CD4-positive, alpha-beta memory T cell (primary cell): ENCODE measurements around the gene KRTAP10-4. TPM values are rescaled to one million over a fixed set of nuclear protein-coding genes. Genes with fewer than 3 reads are reported as not detected.
A peak's percentile ranks its signal among the peaks of the same experiment; 100 is the strongest.
"Not testable (repeated sequence)": the region's sequence is repeated elsewhere in the genome, so short reads cannot be mapped to it uniquely, and the experiment has no call there.

Experiments
- CTCF ChIA-PET: fragments of 350-600 bp; sonication (Branson Sonifier 250); formaldehyde crosslinking; loops from one replicate; lab custom pipeline; 2021; ENCODE audit warnings: inconsistent platforms; ENCODE audit not compliant: partially characterized antibody; lab: Charles Lee
- POLR2A ChIA-PET: fragments of 350-600 bp; sonication (Branson Sonifier 250); formaldehyde crosslinking; loops from one replicate; lab custom pipeline; 2021; ENCODE audit not compliant: partially characterized antibody; lab: Charles Lee
- DNase-seq, 5 donors: peaks; one replicate each; pipeline versions ENCODE4 v3.0.0 to v3.0.0-alpha.2; 2020 to 2022; ENCODE audit warnings: mixed read lengths in 1 of 5
- H3K27ac ChIP-seq: one replicate; pipeline ENCODE4 v1.7.0; 2013; ENCODE audit warnings: low read depth, low read length
- H3K27me3 ChIP-seq: 2 replicates; pipeline ENCODE4 v1.7.0; 2013; ENCODE audit warnings: mild to moderate bottlenecking, low read length, moderate library complexity; ENCODE audit not compliant: insufficient read depth
- H3K36me3 ChIP-seq: 2 replicates; pipeline ENCODE4 v1.7.0; 2013; ENCODE audit warnings: mild to moderate bottlenecking, low read length, moderate library complexity; ENCODE audit not compliant: insufficient read depth
- H3K4me1 ChIP-seq: 2 replicates; pipeline ENCODE4 v1.7.0; 2013; ENCODE audit warnings: mild to moderate bottlenecking, low read length, moderate library complexity; ENCODE audit not compliant: insufficient read depth
- H3K4me3 ChIP-seq, 2 donors: one replicate each; pipeline ENCODE4 v1.7.0; 2013; ENCODE audit warnings: low read length in 2 of 2, mild to moderate bottlenecking in 1 of 2
- H3K9me3 ChIP-seq, 2 donors: one replicate each; pipeline ENCODE4 v1.7.0; 2013; ENCODE audit warnings: low read length in 2 of 2, control low read depth in 1 of 2; ENCODE audit not compliant: control insufficient read depth in 1 of 2
- H3K27ac Mint-ChIP-seq, 7 donors: one replicate each; pipeline ENCODE4 v1.8.0; 2020 to 2021; ENCODE audit warnings: mixed read lengths in 7 of 7, mild to moderate bottlenecking in 6 of 7, inconsistent platforms in 3 of 7, moderate library complexity in 3 of 7
- H3K27me3 Mint-ChIP-seq, 2 donors: one replicate each; pipeline ENCODE4 v1.8.0; 2020 to 2021; ENCODE audit warnings: mixed read lengths in 2 of 2
- H3K36me3 Mint-ChIP-seq, 2 donors: one replicate each; pipeline ENCODE4 v1.8.0; 2020 to 2021; ENCODE audit warnings: mixed read lengths in 2 of 2, inconsistent platforms in 1 of 2, mild to moderate bottlenecking in 1 of 2
- H3K4me1 Mint-ChIP-seq, 4 donors: one replicate each; pipeline ENCODE4 v1.8.0; 2020 to 2021; ENCODE audit warnings: mixed read lengths in 4 of 4, mild to moderate bottlenecking in 1 of 4
- H3K4me3 Mint-ChIP-seq, 8 donors: one replicate each; pipeline ENCODE4 v1.8.0; 2020 to 2021; ENCODE audit warnings: mixed read lengths in 8 of 8, mild to moderate bottlenecking in 7 of 8, moderate library complexity in 6 of 8, inconsistent platforms in 3 of 8
- H3K9me3 Mint-ChIP-seq, 8 donors: one replicate each; pipeline ENCODE4 v1.8.0; 2020 to 2021; ENCODE audit warnings: mixed read lengths in 8 of 8, mild to moderate bottlenecking in 5 of 8, inconsistent platforms in 3 of 8, moderate library complexity in 1 of 8
- intact Hi-C: fragments of 100-400 bp; cut with micrococcal nuclease; formaldehyde crosslinking; loops from one replicate; pipeline ENCODE4 v1.15.1; 2023
- polyA plus RNA-seq, 2 donors: library from polyadenylated mRNA; unstranded; fragments of 300-500 nt; fragmentation: Illumina TruSeq; gene quantifications; one replicate each; pipeline ENCODE4 v1.2.3, GENCODE V29; 2021
- total RNA-seq, 2 experiments: library from RNA; stranded (reverse); gene quantifications; one replicate each; pipeline ENCODE4 v1.2.3, GENCODE V29; 2021

Gene KRTAP10-4, protein sequence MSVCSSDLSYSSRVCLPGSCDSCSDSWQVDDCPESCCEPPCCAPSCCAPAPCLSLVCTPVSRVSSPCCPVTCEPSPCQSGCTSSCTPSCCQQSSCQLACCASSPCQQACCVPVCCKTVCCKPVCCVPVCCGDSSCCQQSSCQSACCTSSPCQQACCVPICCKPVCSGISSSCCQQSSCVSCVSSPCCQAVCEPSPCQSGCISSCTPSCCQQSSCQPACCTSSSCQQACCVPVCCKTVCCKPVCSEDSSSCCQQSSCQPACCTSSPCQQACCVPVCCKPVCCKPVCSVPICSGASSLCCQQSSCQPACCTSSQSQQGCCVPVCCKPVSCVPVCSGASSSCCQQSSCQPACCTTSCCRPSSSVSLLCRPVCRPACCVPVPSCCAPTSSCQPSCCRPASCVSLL
- total RNA-seq, result not detected
- not detected for polyA plus RNA-seq

- H3K36me3 Mint-ChIP-seq, H3K36me3 ChIP-seq, intact Hi-C loops, H3K4me1 Mint-ChIP-seq, DNase-seq, H3K27me3 ChIP-seq, H3K27me3 Mint-ChIP-seq, H3K4me1 ChIP-seq, H3K27ac ChIP-seq, H3K4me3 ChIP-seq, POLR2A ChIA-PET, H3K9me3 ChIP-seq: not testable (repeated sequence)
- Mint-ChIP-seq H3K27ac (peak within 1 kb of the TSS in 3 of 7 donors; percentile 18 to 57 (median 21)), H3K9me3 (peaks cover 0 to 24% (median 18%) of the 10 kb centered on the region in 8 donors), H3K4me3 (peak within 1 kb of the TSS in 1 of 8 donors; percentile 27)
- CTCF ChIA-PET, result interaction anchor here (3.2 kb wide), 1 partner anchor 169 kb away, joined by 7 read pairs; no protein-coding TSS in a partner anchor
Measured at GRCh38 chr21:44573630-44574456, at the start of gene KRTAP10-4. KRTAP10-4 (plus strand) TSS chr21:44573729; CDS start chr21:44573759, 30 bp downstream.

DNA sequence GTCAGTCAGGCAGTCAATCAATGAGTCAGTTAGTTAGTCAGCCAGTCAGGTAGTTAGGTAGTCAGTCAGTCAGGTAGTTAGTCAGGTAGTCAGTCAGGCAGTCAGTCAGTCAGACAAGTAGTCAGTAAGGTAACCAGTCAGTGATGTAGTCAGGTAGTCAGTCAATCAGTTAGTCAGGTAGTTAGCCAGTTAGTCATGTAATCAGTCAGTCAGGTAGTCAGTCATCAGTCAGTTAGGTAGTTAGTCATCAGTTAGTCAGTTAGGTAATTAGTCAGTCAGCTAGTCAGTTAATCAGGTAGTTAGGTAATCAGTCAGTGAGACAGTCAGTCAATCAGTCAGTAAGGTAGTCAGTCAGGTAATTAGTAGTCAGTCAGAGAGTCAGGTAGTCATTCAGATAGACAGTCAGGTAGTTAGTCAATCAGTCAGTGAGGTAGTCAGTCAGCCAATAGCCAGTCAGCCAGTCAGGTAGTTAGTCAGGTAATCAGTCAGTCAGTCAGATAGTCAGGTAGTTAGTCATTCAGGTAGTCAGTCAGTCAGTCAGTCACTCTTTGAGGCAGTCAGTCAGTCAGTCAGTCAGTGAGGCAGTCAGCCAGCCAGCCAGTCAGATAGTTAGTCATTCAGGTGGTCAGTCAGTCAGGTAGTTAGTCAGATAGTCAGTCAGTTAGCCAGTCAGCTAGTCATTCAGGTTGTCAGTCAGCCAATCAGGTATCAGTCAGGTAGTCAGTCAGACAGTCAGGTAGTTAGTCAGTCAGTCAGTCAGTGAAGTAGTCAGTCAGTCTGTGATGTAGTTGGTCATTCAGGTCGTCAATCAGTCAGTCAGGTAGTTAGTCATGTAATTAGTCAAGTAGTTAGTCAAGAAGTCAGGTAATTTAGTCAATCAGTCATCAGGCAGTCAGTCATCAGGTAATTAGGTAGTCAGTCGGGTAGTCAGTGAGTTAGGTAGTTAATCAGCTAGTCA, 48.8 kb upstream of the KRTAP10-4 start:
- POLR2A ChIA-PET, result interaction anchor here (0.7 to 1.3 kb wide), 2 partner anchors 23 to 133 kb away, joined by 3 read pairs; partner anchors contain the start of gene KRTAP12-3
- no peaks in the 10 kb centered on the region for H3K4me1 ChIP-seq
- no peak overlapping the region for H3K4me3 ChIP-seq
- H3K9me3 ChIP-seq, result no peaks in the 10 kb centered on the region
- H3K36me3 Mint-ChIP-seq, result no peaks in the 10 kb centered on the region
- H3K27ac Mint-ChIP-seq, result no peak overlapping the region
- H3K27me3 Mint-ChIP-seq, result no peaks in the 10 kb centered on the region
- H3K4me3 Mint-ChIP-seq, result no peak overlapping the region
- H3K27me3 ChIP-seq, result no peaks in the 10 kb centered on the region
- intact Hi-C loops, result no loop called here
- H3K4me1 Mint-ChIP-seq, result no peaks in the 10 kb centered on the region
- H3K36me3 ChIP-seq, result no peaks in the 10 kb centered on the region
- CTCF ChIA-PET, result no interaction called here
- no peaks in the 10 kb centered on the region for H3K9me3 Mint-ChIP-seq
- no peak overlapping the region for H3K27ac ChIP-seq
- no peak for DNase-seq

- H3K27ac Mint-ChIP-seq, result peak overlapping the region in 1 of 7 donors; percentile 22
- peaks cover 0 to 4% (median 0%) of the 10 kb centered on the region in 4 donors for H3K4me1 Mint-ChIP-seq
- Histone ChIP-seq H3K4me3 (no peak overlapping the region), H3K4me1 (no peaks in the 10 kb centered on the region), H3K27ac (no peak overlapping the region), H3K36me3 (no peaks in the 10 kb centered on the region), H3K9me3 (no peaks in the 10 kb centered on the region), H3K27me3 (no peaks in the 10 kb centered on the region)
- no peak for DNase-seq
- H3K36me3 Mint-ChIP-seq, result no peaks in the 10 kb centered on the region
- intact Hi-C loops, result no loop called here
- no peaks in the 10 kb centered on the region for H3K9me3 Mint-ChIP-seq
- H3K27me3 Mint-ChIP-seq, result peaks cover 0 to 2% of the 10 kb centered on the region in 2 donors
- no peak overlapping the region for H3K4me3 Mint-ChIP-seq
- ChIA-PET CTCF (no interaction called here), POLR2A (interaction anchor here (1.3 kb wide), 1 partner anchor 132 kb away, joined by 3 read pairs; the partner anchor contains the start of gene KRTAP12-3)
Measured at GRCh38 chr21:44525391-44526095, 48.0 kb upstream of the KRTAP10-4 start.

GRCh38 chr21:44526096-44526997, 47.2 kb upstream of the KRTAP10-4 start:
- no peak for DNase-seq
- H3K27ac ChIP-seq, result no peak overlapping the region
- H3K27ac Mint-ChIP-seq, result peak overlapping the region in 1 of 7 donors; percentile 22
- H3K36me3 ChIP-seq, result no peaks in the 10 kb centered on the region
- H3K27me3 Mint-ChIP-seq, result peaks cover 0 to 2% of the 10 kb centered on the region in 2 donors
- no peak overlapping the region for H3K4me3 Mint-ChIP-seq
- ChIA-PET CTCF (interaction anchor here (1.3 kb wide), 1 partner anchor 16 kb away, joined by 5 read pairs; no protein-coding TSS in a partner anchor), POLR2A (interaction anchor here (1.3 kb wide), 1 partner anchor 131 kb away, joined by 3 read pairs; the partner anchor contains the start of gene KRTAP12-3)
- H3K4me3 ChIP-seq, result no peak overlapping the region
- intact Hi-C loops, result no loop called here
- no peaks in the 10 kb centered on the region for H3K36me3 Mint-ChIP-seq
- no peaks in the 10 kb centered on the region for H3K9me3 Mint-ChIP-seq
- peaks cover 0 to 4% (median 0%) of the 10 kb centered on the region in 4 donors for H3K4me1 Mint-ChIP-seq
- H3K4me1 ChIP-seq, result no peaks in the 10 kb centered on the region
- H3K27me3 ChIP-seq, result no peaks in the 10 kb centered on the region
- H3K9me3 ChIP-seq, result no peaks in the 10 kb centered on the region

DNA sequence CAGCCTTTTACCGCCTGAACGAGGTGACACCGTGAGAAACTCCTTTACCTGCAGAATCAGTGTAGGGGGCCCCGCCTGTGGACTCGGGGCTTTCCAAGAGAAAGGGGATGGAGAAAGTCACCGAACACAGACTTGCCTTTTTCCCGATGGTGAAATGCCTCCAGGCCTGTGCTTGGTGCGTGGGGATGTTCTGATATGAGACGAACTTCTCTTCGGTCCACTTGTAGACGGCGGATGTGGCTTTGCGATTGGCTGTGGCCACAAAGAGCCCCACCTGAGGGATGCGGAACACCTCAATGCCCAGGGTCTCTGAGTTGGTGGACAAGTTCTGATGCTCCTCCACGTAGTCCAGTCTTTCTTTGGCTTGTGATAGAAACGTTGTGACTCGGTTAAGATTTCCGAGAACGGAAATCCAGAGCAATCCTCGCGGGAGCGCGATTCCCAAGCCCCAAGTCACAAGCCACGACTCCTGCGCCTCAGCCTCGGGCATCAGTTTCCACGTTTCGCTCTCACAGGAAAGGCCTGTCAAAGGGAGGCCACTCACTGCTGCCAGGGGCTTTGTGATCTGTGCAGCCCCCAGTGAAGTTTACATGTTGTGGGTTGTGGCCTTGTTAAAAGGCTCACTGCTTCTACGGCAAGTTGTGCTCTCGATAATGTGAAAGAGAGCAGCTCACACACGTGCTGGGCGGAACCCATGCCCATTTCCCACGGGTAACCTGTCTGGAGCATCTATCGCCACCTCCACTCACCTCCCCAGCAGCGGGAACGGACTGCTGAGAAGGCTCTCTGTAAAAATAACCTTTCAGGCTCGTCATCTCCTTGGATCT, 46.2 kb upstream of the KRTAP10-4 start:
- no peak overlapping the region for H3K27ac Mint-ChIP-seq
- H3K36me3 ChIP-seq, result no peaks in the 10 kb centered on the region
- H3K4me3 Mint-ChIP-seq, result no peak overlapping the region
- no peaks in the 10 kb centered on the region for H3K9me3 ChIP-seq
- DNase-seq, result no peak
- intact Hi-C loops, result no loop called here
- ChIA-PET POLR2A (interaction anchor here (0.5 kb wide), 1 partner anchor 24 kb away, joined by 3 read pairs; no protein-coding TSS in a partner anchor), CTCF (interaction anchor here (1.3 kb wide), 1 partner anchor 17 kb away, joined by 5 read pairs; no protein-coding TSS in a partner anchor)
- H3K4me1 ChIP-seq, result no peaks in the 10 kb centered on the region
- no peak overlapping the region for H3K4me3 ChIP-seq
- no peaks in the 10 kb centered on the region for H3K27me3 ChIP-seq
- H3K9me3 Mint-ChIP-seq, result no peaks in the 10 kb centered on the region
- H3K4me1 Mint-ChIP-seq, result peaks cover 0 to 4% (median 0%) of the 10 kb centered on the region in 4 donors
- no peak overlapping the region for H3K27ac ChIP-seq
- peaks cover 0 to 2% of the 10 kb centered on the region in 2 donors for H3K27me3 Mint-ChIP-seq
- H3K36me3 Mint-ChIP-seq, result no peaks in the 10 kb centered on the region
